ENCODE data around the gene PIP5K1B. TPM values are rescaled to one million over a fixed set of nuclear protein-coding genes. Genes with fewer than 3 reads are reported as not detected.

The PIP5K1B gene
- total and polyA plus RNA-seq, 2 of the 13 experiments (the other 11 are each of a cell fraction or from before 2014, with no cell fraction given) = 15.8 to 17.5 TPM

GRCh38 chr9:68759981-68760673 is 55.1 kb downstream of the PIP5K1B start:
- H3K4me3 ChIP-seq (replicated peaks in 1 of 3; ENCODE audit: insufficient read depth in 1 of 3, low read depth in 2 of 3, low read length in 3 of 3) = no peak overlapping the region
- DNase-seq (ENCODE audit: low spot score) (peak; percentile 21), ATAC-seq (peak; percentile 95), FAIRE-seq (peak; percentile 72)
- peak overlapping the region; percentile 41 for H3K27ac ChIP-seq (ENCODE audit: extremely low read length, insufficient read depth, low read length)
- no peaks in the 10 kb centered on the region for H3K9me3 ChIP-seq (ENCODE audit: low read length)
- 24% methylated on average over 2 of the region's 2 CpGs for WGBS (ENCODE audit: low lambda C conversion rate)
- H3K9ac ChIP-seq (ENCODE audit: insufficient read depth, low read depth, low read length) = no peak overlapping the region
- peaks cover 37% of the 10 kb centered on the region for H3K4me1 ChIP-seq (ENCODE audit: insufficient read depth, low read length)
- intact Hi-C loops (cut with micrococcal nuclease; ENCODE audit: unreplicated experiment) = no loop called here
- H3K79me2 ChIP-seq (ENCODE audit: insufficient read depth, low read length) = peaks cover 15% of the 10 kb centered on the region
- TF ChIP-seq ATF1 (CRISPR knock-in tag; IDR thresholded peaks at IDR 0.05) = no peak
- no peak for TF ChIP-seq ZNF883 (CRISPR knock-in tag; IDR thresholded peaks at IDR 0.05; ENCODE audit: not compliant biosample characterization)
- TF ChIP-seq HNF4A (CRISPR knock-in tag; IDR thresholded peaks at IDR 0.05) = peak; percentile 46
- peak; percentile 61; the same call in 1 of the 2 replicates for TF ChIP-seq ZNF232 (CRISPR knock-in tag; IDR thresholded peaks at IDR 0.05; ENCODE audit: borderline replicate concordance)
- no peak for TF ChIP-seq ELF3 (CRISPR knock-in tag; IDR thresholded peaks at IDR 0.05)
- TF ChIP-seq, protein P1, sequence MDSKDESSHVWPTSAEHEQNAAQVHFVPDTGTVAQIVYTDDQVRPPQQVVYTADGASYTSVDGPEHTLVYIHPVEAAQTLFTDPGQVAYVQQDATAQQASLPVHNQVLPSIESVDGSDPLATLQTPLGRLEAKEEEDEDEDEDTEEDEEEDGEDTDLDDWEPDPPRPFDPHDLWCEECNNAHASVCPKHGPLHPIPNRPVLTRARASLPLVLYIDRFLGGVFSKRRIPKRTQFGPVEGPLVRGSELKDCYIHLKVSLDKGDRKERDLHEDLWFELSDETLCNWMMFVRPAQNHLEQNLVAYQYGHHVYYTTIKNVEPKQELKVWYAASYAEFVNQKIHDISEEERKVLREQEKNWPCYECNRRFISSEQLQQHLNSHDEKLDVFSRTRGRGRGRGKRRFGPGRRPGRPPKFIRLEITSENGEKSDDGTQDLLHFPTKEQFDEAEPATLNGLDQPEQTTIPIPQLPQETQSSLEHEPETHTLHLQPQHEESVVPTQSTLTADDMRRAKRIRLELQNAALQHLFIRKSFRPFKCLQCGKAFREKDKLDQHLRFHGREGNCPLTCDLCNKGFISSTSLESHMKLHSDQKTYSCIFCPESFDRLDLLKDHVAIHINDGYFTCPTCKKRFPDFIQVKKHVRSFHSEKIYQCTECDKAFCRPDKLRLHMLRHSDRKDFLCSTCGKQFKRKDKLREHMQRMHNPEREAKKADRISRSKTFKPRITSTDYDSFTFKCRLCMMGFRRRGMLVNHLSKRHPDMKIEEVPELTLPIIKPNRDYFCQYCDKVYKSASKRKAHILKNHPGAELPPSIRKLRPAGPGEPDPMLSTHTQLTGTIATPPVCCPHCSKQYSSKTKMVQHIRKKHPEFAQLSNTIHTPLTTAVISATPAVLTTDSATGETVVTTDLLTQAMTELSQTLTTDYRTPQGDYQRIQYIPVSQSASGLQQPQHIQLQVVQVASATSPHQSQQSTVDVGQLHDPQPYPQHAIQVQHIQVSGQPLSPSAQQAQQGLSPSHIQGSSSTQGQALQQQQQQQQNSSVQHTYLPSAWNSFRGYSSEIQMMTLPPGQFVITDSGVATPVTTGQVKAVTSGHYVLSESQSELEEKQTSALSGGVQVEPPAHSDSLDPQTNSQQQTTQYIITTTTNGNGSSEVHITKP (CRISPR knock-in tag; IDR thresholded peaks at IDR 0.05; ENCODE audit: low read depth) = peak; percentile 80
- TF ChIP-seq ZNF644 (CRISPR knock-in tag; IDR thresholded peaks at IDR 0.05; ENCODE audit: low read depth) = 0 out of 2 replicates have a peak, but pooled peaks have one; percentile 20
- TF ChIP-seq CCDC6 (CRISPR knock-in tag; IDR thresholded peaks at IDR 0.05) = no peak
- TF ChIP-seq ZKSCAN5 (CRISPR knock-in tag; IDR thresholded peaks at IDR 0.05) = peak; percentile 77; the same call in 1 of the 2 replicates
- 0 out of 2 replicates have a peak, but pooled peaks have one; percentile 32 for TF ChIP-seq HNF4G (IDR thresholded peaks at IDR 0.05; ENCODE audit: borderline replicate concordance, low read depth, low read length)
- no peak for TF ChIP-seq HNF4G (CRISPR knock-in tag; IDR thresholded peaks at IDR 0.05; ENCODE audit: borderline replicate concordance, low read depth)
- TF ChIP-seq, protein P2, sequence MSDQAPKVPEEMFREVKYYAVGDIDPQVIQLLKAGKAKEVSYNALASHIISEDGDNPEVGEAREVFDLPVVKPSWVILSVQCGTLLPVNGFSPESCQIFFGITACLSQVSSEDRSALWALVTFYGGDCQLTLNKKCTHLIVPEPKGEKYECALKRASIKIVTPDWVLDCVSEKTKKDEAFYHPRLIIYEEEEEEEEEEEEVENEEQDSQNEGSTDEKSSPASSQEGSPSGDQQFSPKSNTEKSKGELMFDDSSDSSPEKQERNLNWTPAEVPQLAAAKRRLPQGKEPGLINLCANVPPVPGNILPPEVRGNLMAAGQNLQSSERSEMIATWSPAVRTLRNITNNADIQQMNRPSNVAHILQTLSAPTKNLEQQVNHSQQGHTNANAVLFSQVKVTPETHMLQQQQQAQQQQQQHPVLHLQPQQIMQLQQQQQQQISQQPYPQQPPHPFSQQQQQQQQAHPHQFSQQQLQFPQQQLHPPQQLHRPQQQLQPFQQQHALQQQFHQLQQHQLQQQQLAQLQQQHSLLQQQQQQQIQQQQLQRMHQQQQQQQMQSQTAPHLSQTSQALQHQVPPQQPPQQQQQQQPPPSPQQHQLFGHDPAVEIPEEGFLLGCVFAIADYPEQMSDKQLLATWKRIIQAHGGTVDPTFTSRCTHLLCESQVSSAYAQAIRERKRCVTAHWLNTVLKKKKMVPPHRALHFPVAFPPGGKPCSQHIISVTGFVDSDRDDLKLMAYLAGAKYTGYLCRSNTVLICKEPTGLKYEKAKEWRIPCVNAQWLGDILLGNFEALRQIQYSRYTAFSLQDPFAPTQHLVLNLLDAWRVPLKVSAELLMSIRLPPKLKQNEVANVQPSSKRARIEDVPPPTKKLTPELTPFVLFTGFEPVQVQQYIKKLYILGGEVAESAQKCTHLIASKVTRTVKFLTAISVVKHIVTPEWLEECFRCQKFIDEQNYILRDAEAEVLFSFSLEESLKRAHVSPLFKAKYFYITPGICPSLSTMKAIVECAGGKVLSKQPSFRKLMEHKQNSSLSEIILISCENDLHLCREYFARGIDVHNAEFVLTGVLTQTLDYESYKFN (CRISPR knock-in tag; conservative IDR thresholded peaks at IDR 0.05) = 0 out of 2 replicates have a peak, but pooled peaks have one; percentile 41
- no peak for TF ChIP-seq SOX13 (IDR thresholded peaks at IDR 0.05)
- 0 out of 4 replicates have a peak, but pooled peaks of 1 of the 2 experiments have one; percentile 10 for TF ChIP-seq SOX13 (CRISPR knock-in tag; conservative IDR thresholded peaks at IDR 0.05 in 1 of 2, IDR thresholded peaks at IDR 0.05 in 1 of 2)
- peak; percentile 94 for TF ChIP-seq ZNF264 (CRISPR knock-in tag; IDR thresholded peaks at IDR 0.05)
- TF ChIP-seq ZNF543 (CRISPR knock-in tag; IDR thresholded peaks at IDR 0.05) = 0 out of 2 replicates have a peak, but pooled peaks have one; percentile 39
- no peaks in the 10 kb centered on the region for H3K27me3 ChIP-seq (ENCODE audit: control insufficient read depth in 1 of 2, insufficient read depth in 2 of 2, low read length in 2 of 2)
- no peaks in the 10 kb centered on the region for H3K36me3 ChIP-seq (replicated peaks in 1 of 2; ENCODE audit: control insufficient read depth in 1 of 2, insufficient read depth in 2 of 2, low read length in 2 of 2)
- H2AFZ ChIP-seq (ENCODE audit: low read length) = no peak overlapping the region
- H4K20me1 ChIP-seq (ENCODE audit: insufficient read depth, low read length) = no peaks in the 10 kb centered on the region
- CTCF ChIA-PET (ENCODE audit: low intra/inter-chr PET ratio, low total read pairs) = no interaction called here
- POLR2A ChIA-PET = interaction anchor here (0.6 to 1.8 kb wide), 5 partner anchors 9 to 55 kb away, joined by 3 to 9 read pairs (median 4); partner anchors contain the start of gene PIP5K1B
- H3K4me2 ChIP-seq (ENCODE audit: low read depth, low read length) = peak overlapping the region; percentile 27
- in situ Hi-C loops (cut with HindIII; ENCODE audit: extremely low pct_ligation_motif_present, low pct_unique_long_range_greater_than_20kb) = loop anchor here (10.0 kb wide), 1 partner anchor 65 kb away; no protein-coding TSS in a partner anchor
- BruUV-seq (replicated peaks) = no TSS peak
